ENCODE data around the gene PHACTR4. TPM values are rescaled to one million over a fixed set of nuclear protein-coding genes. Genes with fewer than 3 reads are reported as not detected.

PHACTR4 gene
- total and polyA plus RNA-seq, 2 of the 8 experiments (the other 6 are each of a cell fraction or from before 2014, with no cell fraction given), result 23.7 to 57.8 TPM

DNA sequence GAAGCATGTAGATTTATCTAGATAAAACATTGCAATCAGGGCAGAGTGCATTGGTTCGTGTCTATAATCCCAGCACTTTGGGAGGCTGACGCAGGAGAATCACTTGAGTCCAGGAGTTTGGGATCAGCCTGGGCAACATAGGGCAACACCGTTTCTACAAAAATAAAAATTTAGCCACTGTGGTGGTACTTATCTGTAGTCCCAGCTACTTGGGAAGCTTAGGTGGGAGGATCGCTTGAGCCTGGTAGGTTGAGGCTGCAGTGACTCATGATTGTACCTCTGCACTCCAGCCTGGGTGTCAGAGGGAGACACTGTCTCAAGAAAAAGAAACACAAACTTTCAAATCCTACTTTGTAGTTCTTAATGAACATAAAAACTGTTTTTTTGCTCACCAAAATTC lies 72.1 kb downstream of the PHACTR4 start:
- 96% methylated on average over 4 of the region's 4 CpGs; no CpG with 5 or more reads in 1 of the 2 experiments for WGBS, 2 experiments (ENCODE audit: extremely low coverage in 1 of 2, insufficient coverage in 1 of 2, insufficient read length in 1 of 2, insufficient replicate concordance in 2 of 2, low coverage in 1 of 2, low lambda C conversion rate in 2 of 2, missing lambda C conversion rate in 1 of 2)
- Histone ChIP-seq H3K27ac (ENCODE audit: low read depth, low read length) (no peak overlapping the region), H3K4me3 (ENCODE audit: extremely low read depth in 1 of 4, insufficient read depth in 2 of 4, low read depth in 3 of 4, low read length in 4 of 4) (no peak overlapping the region), H4K5ac (ENCODE audit: insufficient read length, low read depth, low read length) (no peak overlapping the region), H2AK5ac (ENCODE audit: low read depth, low read length) (no peak overlapping the region), H3K56ac (replicated peaks; ENCODE audit: insufficient read length, low read depth, low read length) (no peak overlapping the region), H2BK15ac (ENCODE audit: low read length) (no peak overlapping the region), H3K14ac (ENCODE audit: insufficient read length) (no peak overlapping the region), H3K23me2 (ENCODE audit: low read depth, low read length) (no peaks in the 10 kb centered on the region), H2BK120ac (replicated peaks; ENCODE audit: low read depth, low read length) (no peak overlapping the region), H4K8ac (ENCODE audit: extremely low read depth, insufficient read depth, low read length) (no peak overlapping the region), H3K4ac (replicated peaks; ENCODE audit: insufficient read length, low read depth, low read length) (no peak overlapping the region), H3K79me1 (ENCODE audit: low read depth, low read length) (no peaks in the 10 kb centered on the region; the same call in 1 of the 2 replicates), H2BK5ac (ENCODE audit: low read depth, low read length) (no peak overlapping the region), H3K9me3 (ENCODE audit: insufficient read depth in 2 of 2, low read depth in 1 of 2, low read length in 1 of 2) (no peaks in the 10 kb centered on the region), H2BK12ac (ENCODE audit: low read depth, low read length) (no peak overlapping the region), H3K79me2 (ENCODE audit: control insufficient read depth in 1 of 2, insufficient read depth in 2 of 2, low read length in 2 of 2) (no peaks in the 10 kb centered on the region; a peak in 1 of 4 replicates), H2AFZ (ENCODE audit: low read length) (no peak overlapping the region), H3K4me1 (replicated peaks in 1 of 4; ENCODE audit: control insufficient read depth in 3 of 4, insufficient read depth in 4 of 4, low read length in 3 of 4) (peaks cover 0 to 9% (median 1%) of the 10 kb centered on the region in 4 experiments; a peak in 4 of 7 replicates), H4K20me1 (replicated peaks in 1 of 2; ENCODE audit: control insufficient read depth in 1 of 2, insufficient read depth in 2 of 2, low read length in 2 of 2) (no peaks in the 10 kb centered on the region), H2BK20ac (ENCODE audit: low read length) (no peak overlapping the region), H3K4me2 (ENCODE audit: insufficient read depth in 1 of 2, low read depth in 2 of 2, low read length in 2 of 2) (no peak overlapping the region), H3K9ac (replicated peaks in 1 of 4; ENCODE audit: extremely low read depth in 1 of 4, low read depth in 3 of 4, low read length in 3 of 4) (no peak overlapping the region), H3K23ac (ENCODE audit: insufficient read length) (no peak overlapping the region), H4K91ac (replicated peaks; ENCODE audit: insufficient read length, low read length) (no peak overlapping the region), H3K36me3 (ENCODE audit: control insufficient read depth in 2 of 4, insufficient read depth in 4 of 4, low read length in 3 of 4) (peaks cover 0 to 4% (median 0%) of the 10 kb centered on the region in 4 experiments; a peak in 1 of 8 replicates), H3K18ac (ENCODE audit: extremely low read depth, low read length) (no peak overlapping the region), H3K27me3 (replicated peaks in 1 of 4; ENCODE audit: control insufficient read depth in 3 of 4, extremely low read depth in 1 of 4, insufficient read depth in 3 of 4, low read length in 3 of 4) (no peaks in the 10 kb centered on the region)
- CTCF ChIA-PET (ENCODE audit: partially characterized antibody), result interaction anchor here (1.3 kb wide), 1 partner anchor 32 kb away, joined by 3 read pairs; no protein-coding TSS in a partner anchor
- DNase-seq (ENCODE audit: low read depth in 1 of 2, low spot score in 2 of 2) (no peak), FAIRE-seq (no peak)
- POLR2A ChIA-PET (ENCODE audit: partially characterized antibody), result interaction anchor here (0.9 kb wide), 1 partner anchor 9 kb away, joined by 3 read pairs; no protein-coding TSS in a partner anchor
- TF ChIP-seq NRF1 (IDR thresholded peaks at IDR 0.05; ENCODE audit: low read depth, low read length), result no peak
- TF ChIP-seq SIX5 (IDR thresholded peaks at IDR 0.05; ENCODE audit: low read depth, low read length), result no peak
- TF ChIP-seq EP300 (IDR thresholded peaks at IDR 0.05; ENCODE audit: borderline replicate concordance in 1 of 2, low read depth in 2 of 2, low read length in 2 of 2), result no peak
- TF ChIP-seq RAD21 (IDR thresholded peaks at IDR 0.05 in 1 of 2, conservative IDR thresholded peaks at IDR 0.05 in 1 of 2; ENCODE audit: low read depth in 2 of 2, low read length in 2 of 2), result no peak
- TF ChIP-seq, protein P1, sequence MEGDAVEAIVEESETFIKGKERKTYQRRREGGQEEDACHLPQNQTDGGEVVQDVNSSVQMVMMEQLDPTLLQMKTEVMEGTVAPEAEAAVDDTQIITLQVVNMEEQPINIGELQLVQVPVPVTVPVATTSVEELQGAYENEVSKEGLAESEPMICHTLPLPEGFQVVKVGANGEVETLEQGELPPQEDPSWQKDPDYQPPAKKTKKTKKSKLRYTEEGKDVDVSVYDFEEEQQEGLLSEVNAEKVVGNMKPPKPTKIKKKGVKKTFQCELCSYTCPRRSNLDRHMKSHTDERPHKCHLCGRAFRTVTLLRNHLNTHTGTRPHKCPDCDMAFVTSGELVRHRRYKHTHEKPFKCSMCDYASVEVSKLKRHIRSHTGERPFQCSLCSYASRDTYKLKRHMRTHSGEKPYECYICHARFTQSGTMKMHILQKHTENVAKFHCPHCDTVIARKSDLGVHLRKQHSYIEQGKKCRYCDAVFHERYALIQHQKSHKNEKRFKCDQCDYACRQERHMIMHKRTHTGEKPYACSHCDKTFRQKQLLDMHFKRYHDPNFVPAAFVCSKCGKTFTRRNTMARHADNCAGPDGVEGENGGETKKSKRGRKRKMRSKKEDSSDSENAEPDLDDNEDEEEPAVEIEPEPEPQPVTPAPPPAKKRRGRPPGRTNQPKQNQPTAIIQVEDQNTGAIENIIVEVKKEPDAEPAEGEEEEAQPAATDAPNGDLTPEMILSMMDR (IDR thresholded peaks at IDR 0.05; ENCODE audit: control extremely low read depth in 1 of 3, insufficient read depth in 1 of 3, low read depth in 1 of 3, low read length in 3 of 3), result no peak
- TF ChIP-seq POLR2AphosphoS5 (IDR thresholded peaks at IDR 0.05; ENCODE audit: low read depth, low read length), result no peak
- no peak for TF ChIP-seq USF2 (IDR thresholded peaks at IDR 0.05; ENCODE audit: low read length)
- no peak for TF ChIP-seq FOSL1 (IDR thresholded peaks at IDR 0.05; ENCODE audit: insufficient read depth, low read depth, low read length)
- TF ChIP-seq CTBP2 (IDR thresholded peaks at IDR 0.05; ENCODE audit: borderline replicate concordance, insufficient read depth, insufficient read length, low read length), result no peak

Data from H1 (cell line).